ENCODE measurements around the gene TTC34. TPM values are rescaled to one million over a fixed set of nuclear protein-coding genes. Genes with fewer than 3 reads are reported as not detected.
"Not testable (repeated sequence)": the region's sequence is repeated elsewhere in the genome, so short reads cannot be mapped to it uniquely, and the experiment has no call there.

The TTC34 gene
- total RNA-seq, 1 donor from 2014 or later: 0.10 TPM

DNA sequence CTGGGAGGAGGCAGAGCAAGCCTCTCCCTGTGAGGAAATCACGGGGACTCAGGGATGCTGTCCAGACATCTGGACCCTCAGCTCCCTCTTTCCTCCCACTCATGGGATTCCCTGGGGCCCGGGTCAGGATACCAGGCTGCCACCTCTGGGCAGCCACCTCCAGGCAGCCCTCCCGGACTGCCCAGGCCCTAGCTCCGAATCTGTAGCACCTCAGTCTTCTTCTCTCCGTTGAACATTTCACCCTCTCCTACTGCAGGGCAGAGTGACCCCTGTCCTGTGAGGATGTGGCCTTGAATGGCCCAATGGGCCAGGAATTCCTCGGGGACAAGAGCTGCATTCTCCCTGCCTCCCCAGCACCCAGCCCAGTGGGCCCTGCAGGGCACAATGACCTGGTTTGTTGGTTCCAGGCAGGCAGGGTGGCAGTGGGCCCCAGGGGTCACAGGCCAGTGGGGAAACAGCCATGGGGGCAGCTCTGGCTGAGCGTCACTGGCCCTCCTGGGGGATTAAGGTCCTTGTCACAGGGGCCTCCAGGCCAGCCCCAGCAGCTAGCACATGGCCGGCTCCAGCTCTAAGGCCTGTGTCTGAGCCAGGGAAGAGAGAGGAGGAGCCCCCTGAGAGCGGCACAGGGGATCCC lies 9.5 kb upstream of the TTC34 start:
- DNase-seq: no peak

DNA sequence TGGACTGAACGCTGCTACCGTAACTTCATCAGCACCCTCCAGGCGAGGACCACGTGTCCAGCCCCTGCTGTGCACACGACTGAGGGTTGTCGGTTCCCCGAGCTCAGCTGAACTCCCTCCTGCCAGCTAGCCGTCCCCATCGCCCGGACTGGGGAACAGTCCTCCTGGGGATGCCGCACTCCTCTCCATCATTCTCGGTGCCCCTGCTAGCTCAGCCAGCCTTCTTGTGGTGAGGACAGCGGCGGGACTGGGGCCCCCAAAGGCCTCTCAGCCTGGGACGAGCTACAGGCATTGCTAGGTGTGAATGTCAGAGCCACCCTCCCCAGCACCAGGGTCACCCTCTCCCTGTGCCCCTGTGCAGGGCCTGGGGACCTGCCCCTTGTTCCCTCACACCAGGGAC lies 8.8 kb upstream of the TTC34 start:
- no peak for DNase-seq

DNA sequence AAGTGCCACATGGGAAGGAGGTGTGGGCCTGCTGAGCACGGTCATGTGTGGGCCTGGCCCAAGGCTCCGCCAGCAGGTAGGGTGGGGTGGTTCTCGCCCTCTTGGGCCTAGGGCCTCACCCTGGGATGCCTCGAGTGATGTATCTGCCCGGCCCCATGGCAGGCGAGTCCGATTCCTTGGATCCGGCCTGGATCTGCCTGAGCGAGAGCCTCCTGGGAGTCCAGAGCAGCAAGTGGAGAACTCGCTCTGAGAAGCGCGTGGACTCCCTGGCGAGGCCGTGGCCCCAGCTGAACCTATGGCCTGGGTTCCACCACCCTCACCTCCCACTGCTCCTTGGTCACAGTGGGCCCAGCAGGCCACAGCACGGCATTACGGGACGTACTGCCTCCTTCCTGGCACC lies 8.2 kb upstream of the TTC34 start:
- no peak for DNase-seq

- DNase-seq: no peak
Measured at GRCh38 chr1:2808831-2809605, 7.5 kb upstream of the TTC34 start.

GRCh38 chr1:2808386-2808705 lies 6.9 kb upstream of the TTC34 start:
- DNase-seq: no peak

DNA sequence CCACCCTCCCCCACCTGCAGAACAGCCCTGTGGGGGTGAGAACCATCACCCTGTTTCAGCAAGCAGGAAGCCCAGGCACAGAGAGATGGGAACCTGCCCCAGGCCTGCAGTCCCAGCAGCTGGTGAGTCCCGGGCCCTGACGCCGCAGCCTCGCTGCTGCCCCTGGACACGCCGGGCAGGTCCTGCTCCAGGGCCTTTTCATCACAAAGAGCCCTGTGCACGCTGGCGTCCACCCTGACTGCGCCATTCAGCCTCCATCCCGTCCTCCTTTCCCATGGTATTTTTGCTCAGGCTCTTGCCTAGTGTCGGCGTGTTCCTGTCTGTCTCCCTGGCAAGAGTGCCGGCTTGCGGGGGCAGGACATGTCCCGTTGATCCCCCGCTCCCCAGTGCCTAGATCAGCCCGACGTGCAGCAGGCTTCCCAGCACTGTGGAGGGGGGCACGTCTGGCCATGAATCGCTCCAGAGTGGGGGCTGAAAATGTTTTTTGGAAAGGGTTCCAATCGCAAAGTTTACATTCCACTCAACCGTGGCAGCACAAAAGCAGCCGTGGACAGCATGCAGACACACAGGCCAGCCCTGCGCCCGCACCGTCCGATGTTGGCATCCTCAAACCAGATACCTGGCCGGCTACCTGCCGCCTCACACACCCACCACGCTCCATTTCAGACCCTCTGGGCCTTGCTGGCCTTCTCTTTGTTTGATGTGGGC lies 6.3 kb upstream of the TTC34 start:
- no peak for DNase-seq

GRCh38 chr1:2807036-2807435 lies 5.5 kb upstream of the TTC34 start:
- no peak for DNase-seq

- DNase-seq: no peak
Measured at GRCh38 chr1:2806591-2806990, 5.1 kb upstream of the TTC34 start.

DNA sequence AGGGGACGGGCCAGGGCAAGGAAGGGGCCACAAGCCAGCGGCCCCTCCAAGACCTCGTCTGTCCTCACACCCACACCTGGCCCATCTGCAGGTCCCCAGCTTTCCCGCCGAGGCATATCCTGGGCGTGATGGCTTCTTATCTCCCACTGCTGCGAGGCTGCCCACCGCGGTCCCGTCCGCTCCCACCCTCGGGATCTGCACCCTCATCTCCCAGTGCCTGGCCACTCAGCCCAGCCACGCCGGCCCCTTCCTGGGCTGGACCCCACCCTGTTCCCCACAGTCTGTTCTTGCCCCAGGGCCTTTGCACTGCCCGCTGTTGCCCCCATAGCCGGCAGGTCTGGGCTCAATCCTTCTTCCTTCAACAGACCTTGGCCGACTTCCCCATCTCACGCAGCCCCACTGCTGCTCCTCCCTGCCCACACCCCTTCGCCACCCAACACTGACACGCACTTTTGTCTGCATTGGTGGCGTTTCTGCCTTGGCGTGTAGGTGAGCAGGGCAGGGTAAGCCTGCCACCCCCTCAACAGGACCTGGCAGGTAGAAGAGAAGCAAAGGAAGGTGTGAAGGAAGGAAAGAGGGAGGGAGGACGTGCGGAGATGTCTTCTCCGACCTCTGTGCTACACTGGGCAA lies 4.4 kb upstream of the TTC34 start:
- DNase-seq: no peak

DNA sequence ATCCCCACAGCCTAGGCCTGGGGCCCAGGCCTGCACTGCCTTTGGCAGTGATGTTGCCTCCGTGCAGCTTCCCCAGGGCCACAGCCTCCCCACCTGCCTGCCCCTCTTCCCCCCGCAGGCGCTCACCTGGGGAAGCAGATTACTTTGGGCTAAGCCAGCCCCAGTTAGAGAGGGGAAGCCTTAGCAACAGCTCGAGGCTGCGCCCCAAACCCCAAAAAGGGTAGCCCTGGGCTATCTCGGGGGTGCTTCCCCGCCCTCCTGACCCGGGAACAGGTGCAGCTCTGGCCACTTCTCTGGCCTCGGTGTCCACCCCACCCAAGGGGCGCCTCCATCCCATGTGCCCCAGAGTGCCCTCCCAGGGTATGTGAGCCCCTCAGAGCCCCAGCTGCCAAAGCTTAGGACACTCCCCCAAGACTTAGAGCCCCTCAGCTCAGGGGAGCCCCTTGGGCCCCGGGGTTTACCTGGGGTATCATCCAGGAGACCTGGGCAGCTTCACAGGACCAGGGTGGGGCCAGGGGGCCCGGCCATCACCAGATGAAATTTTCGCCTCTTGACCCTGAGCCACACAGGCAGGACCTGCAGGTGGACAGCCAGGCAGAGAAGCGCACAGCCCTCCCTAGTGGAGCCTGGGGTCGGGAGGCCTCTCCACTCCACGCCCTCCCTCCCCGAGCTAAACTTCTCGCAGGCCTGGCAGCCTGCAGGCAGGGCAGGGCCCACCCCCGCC lies 3.3 kb upstream of the TTC34 start:
- DNase-seq: no peak

DNA sequence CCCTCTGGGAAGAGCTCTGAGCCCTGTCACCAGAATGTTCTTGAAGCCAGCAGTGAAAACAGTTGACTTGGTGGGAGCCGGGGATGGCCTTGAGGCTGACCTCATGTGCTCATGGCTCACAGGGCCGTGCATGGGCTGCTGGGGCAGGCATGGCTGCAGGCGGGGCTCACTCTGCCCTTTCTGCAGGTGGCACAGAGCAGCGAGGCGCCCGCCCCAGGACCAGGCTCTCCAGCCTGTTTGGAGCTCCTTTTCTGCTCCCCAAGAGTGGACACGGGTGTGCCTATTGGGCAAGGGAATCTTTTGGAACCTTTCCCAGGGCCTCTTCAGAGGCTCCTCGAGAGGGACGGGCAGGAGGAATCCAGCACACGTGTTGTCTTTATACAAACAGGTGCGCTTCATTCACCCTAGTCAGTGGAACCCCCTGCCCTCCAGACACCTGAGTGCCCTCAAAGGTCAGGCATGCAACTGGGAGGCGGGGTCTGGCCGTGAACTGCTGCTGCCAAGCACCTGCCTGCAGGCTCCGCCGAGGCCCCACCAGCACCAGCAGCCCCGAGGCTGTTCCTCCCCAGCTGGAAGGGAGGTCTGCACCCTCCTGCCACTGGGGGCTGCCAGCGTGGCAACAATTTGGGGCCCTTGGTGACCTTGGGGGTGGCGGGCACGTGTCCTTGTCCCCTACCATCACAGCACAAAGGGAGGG lies 2.6 kb upstream of the TTC34 start:
- no peak for DNase-seq

DNA sequence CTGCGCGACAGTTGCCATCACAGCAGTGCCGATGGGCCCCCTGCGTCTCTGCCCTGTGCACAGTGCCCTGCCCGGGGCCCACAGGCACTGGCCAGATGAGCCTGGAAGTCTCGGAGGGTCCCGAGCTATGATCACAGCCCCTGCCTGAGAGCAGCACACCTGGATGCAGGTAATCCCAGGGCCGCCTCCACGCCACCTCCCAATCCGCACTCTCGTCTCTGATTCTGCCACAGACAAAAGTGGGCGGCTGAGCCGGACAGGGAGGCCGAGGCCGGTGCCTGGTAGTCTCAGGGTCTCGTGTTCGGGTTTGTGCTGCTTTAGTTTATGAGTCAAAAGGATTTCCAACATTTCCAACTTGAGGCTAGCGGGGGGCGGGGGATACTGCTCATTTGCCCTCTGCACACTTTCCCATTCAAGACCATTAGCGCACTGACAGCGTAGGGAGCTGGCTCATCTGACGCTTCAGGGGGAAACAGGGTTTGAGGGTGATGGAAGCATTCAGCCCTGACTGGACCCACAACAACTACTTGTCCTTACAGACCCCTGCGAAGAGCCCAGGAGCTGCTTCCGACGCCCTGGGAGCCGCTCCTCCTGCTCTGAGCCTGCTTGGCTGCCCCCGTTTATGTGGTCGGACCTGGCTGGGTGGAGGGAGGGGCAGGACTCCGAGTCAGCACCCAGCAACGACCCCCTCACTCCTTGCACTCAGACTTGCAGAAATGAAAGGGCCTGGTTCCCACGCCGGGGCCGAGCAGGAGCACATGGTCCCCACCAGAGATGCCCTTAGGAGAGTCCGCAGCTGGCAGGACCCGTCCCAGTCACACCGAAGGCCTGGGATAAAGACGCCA lies 1.8 kb upstream of the TTC34 start:
- DNase-seq: no peak

DNA sequence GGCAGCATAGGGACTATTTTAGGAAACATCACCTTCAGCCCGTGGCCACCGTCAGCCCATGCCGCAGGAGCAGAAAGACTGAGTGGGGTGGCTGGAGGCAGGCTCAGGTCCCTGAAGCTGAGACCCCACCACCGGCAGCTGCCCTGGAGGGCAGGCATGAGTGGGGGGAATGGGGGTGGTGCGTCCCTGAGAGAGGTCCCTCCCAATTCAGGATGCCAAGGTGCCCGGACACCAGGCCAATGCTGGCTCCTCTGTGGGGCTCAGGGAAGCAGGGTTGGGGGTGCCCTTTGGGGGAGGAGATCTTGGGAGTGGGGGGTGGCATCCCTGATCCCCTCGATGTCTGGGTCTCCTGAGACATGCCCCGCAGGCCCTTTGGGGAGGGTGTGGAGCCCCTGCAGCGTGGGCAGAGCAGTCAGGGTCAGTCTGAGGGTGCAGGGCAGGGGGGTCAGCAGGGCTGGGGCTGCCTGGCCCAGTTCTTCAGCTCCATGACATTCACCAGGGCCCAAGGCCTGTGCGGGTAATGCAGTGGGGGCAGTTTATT lies 998 bp upstream of the TTC34 start:
- no peak for DNase-seq

DNA sequence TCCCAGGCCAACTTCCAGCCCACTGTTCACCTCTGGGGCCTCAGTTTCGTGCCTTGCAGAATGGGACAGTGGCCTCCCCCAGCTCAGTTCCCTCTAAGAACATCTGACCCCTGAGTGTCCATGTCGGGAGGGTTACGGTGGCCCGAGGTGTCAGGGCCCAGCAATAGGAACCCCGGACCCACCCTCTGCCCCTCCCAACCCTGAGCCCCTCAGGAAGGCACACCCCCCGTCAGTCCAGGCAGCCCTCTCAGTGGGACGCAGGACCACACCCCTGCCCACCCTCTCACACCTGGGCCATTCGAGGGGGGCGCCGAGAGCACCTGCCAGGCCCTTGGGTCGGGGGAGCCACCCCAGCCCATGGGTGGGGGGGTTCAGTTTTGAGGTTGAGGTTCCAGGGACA lies 447 bp downstream of the TTC34 start:
- DNase-seq: no peak

- DNase-seq: no peak
Measured at GRCh38 chr1:2800664-2801045, 838 bp downstream of the TTC34 start.

GRCh38 chr1:2799811-2800663 lies 1.5 kb downstream of the TTC34 start:
- no peak for DNase-seq

DNA sequence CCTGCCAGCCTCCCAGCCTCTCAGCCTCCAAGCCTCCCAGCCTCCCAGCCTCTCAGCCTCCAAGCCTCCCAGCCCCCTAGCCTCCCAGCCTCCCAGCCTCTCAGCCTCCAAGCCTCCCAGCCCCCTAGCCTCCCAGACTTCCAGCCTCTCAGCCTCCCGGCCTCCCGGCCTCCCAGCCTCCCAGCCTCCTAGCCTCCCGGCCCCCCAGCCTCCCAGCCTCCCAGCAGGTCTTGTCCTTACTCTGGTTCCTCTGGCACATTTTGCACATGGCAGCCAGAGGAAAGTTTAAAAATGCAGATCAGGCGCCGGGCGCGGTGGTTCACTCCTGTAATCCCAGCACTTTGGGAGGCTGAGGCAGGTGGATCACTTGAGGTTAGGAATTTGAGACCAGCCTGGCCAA lies 2.5 kb downstream of the TTC34 start:
- DNase-seq: not testable (repeated sequence)

GRCh38 chr1:2797741-2798016 lies 3.8 kb downstream of the TTC34 start:
- DNase-seq: no peak

GRCh38 chr1:2796890-2797740 lies 4.4 kb downstream of the TTC34 start:
- no peak for DNase-seq
